HG02981 (cell line): ENCODE data around the gene PGAM2.
A peak's percentile ranks its signal among the peaks of the same experiment; 100 is the strongest.

ENCODE experiments used
- ATAC-seq: cut with Tn5 transposase; IDR thresholded peaks from one replicate; pipeline ENCODE4 v1.9.1; 2021; ENCODE audit warnings: mild to moderate bottlenecking, moderate library complexity; ENCODE audit not compliant: unreplicated experiment

PGAM2 gene

DNA sequence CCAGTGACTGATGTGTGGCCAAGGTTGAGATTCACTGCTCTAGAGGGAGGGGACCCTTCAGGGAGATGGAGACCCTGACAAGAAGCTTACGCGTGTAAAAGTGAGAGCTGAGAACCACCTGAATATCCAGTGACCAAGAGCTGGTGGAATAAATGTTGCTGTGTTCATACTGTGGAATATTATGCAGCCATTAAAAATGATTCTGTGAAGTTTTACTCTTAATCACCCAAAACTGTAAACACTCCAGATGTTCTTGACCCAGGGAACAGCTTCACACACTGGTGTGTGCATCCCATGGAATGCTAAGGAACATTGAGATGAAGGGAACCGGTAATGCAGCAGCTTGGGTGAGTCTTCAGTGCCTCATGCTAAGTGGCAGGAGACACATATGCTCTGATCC lies 21.3 kb upstream of the PGAM2 start:
- no peak for ATAC-seq

DNA sequence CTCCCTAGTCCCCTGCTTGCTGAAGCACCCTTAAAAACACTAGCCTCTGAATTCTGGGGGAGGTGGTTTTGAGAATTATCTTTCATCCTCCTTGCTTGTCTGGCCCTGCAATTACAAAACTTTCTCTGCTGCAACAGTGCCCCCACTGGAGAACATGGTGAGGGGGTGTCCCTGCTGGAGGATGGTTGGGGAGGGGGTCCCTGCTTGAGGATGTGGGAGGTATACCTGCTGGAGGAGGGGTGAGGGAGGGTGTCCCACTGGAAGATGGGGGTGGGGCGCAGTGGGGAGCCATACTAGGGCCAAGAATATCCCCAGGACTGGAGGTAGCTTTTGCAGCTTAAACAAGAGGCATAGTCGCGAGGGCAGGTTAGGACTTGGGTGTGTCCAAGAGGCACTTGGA lies 20.2 kb upstream of the PGAM2 start:
- ATAC-seq = no peak

DNA sequence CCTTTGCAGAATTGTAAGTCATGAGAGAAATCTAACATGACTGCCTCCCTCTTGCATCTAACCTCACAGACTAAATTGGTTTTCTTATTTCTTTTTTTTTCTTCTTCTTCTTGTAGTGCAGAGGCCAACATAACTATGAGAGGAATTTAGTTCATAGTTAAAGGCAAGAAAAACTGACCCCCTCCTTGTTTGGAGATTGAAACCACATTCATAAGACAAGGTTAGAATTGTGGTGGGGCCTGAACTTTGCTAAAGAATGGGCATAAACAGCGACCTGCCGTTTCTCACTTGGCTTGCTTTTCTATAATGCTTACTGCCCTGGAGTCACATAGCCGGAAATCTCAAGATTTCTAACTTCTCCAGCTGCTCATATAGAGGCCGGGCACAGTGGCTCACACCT lies 19.3 kb upstream of the PGAM2 start:
- no peak for ATAC-seq

DNA sequence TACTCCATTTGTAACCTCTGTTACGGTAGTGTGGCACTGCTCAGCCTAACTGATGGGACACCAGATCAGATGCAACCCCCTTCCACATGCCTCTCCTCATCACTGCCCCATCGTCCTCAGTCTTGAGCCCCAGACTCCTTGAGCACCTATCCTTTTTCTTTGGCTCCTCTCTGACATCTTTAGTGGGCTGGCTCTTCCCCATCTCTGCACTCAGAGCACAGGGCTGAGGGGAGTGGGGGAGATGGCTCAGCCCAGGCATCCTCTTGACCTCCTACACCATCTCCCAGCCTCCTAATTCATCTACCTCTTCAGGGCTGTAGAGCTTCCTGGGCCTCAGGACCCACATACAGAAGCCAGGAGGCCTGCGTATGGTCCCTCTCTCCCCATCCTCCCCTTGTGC lies 18.4 kb upstream of the PGAM2 start:
- no peak for ATAC-seq

DNA sequence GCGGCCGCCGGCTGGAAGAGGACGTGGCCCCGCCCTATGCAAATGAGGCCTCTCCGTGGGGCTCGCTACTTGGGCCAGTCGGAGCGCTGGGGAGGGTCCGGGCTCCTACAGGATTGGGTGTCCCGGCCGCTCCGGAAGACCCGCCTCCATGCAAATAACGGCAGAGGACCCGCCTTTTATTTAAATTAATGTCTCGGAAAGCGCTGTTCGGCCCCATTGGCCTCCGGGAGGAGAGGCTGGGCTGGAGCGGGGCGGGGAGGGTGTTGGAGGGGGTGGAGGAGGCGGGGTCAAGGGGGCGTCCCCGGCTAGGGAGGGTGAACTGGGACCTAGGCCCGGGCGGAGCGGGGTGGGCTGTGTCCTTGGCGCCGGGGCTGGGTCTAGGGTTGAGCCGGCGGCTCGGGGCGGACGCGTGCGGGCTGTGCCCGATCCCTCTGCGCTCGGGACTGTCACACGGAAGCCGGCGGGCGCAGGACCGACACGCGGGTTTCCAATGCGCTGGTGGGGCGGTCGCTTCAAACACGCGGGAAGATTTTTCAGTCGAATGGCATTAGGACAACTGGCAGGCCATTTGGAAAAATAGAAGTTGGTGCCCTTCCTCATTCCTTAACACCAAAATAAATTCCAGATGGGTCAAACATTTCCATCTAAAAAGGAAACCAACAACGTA lies 17.3 kb upstream of the PGAM2 start:
- peak; percentile 93 for ATAC-seq

DNA sequence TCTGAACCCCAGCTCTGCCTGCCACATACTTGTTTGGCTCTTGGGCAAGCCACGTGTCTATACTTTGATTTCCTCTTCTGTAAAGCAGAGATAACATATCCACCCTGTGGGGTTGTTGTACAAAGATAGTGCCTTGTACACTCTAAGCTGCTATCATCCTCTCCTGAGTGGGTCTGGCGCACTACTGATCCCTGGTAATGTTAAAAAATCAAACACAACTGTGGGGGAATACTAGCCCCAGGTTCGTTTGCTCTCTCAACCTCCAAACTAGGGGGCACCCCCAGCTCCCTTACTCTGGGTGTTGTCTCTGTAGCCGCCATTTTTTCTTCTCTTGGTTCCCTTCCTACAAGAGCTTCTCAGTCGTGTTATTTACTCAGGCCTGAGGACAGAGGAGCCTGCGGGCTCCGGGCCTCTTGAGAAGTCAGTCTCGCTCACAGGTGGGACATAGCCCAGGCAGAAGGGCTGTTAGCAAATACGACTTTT lies 15.9 kb upstream of the PGAM2 start:
- no peak for ATAC-seq

DNA sequence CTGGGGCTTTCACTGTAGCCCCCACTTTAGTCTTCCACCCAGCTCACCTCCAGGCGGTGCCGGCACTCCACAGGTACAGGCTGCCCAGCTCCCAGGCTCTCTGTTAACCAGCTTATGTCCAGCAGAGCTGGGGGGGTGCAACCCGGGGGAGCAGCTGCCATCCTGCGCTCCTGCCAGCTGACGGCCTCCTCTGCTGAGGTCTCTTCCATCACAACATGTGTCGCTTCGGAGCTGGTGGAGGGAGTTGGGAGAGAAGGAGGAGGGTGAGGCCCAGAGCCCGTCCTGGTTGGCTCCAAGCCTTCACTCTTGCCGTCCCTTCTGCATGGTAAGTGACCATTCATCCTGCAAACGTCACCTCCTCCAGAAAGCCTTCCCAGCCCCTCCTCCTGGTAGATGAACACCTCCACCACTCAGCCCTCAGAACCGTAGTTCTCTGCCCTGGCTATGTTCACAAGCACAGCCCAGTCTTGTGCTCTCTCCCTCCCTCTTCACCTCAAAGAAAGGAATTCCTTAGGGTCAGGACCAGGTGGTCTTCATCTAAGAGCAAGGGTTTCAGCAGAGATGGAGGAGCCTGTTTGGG lies 15.4 kb upstream of the PGAM2 start:
- ATAC-seq = no peak

DNA sequence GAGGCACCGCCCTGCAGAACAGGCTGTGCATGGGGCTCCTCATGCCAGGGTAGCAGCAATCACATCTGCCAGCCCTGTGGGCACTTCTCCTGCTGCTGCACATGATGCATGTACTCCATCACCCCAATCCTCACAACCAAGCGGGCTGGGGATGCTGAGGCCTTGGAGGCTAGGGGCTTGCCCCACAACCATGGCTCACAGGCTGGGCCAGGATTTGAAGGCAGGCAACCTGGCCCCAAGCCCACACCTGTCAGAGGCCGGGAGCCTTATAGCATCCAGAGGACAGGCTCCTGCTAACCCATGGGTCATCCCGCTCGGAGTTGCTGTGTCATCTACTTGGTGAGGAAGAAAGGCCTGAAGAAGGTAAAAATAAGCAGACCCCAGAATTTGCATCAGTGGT lies 14.8 kb upstream of the PGAM2 start:
- ATAC-seq = no peak

DNA sequence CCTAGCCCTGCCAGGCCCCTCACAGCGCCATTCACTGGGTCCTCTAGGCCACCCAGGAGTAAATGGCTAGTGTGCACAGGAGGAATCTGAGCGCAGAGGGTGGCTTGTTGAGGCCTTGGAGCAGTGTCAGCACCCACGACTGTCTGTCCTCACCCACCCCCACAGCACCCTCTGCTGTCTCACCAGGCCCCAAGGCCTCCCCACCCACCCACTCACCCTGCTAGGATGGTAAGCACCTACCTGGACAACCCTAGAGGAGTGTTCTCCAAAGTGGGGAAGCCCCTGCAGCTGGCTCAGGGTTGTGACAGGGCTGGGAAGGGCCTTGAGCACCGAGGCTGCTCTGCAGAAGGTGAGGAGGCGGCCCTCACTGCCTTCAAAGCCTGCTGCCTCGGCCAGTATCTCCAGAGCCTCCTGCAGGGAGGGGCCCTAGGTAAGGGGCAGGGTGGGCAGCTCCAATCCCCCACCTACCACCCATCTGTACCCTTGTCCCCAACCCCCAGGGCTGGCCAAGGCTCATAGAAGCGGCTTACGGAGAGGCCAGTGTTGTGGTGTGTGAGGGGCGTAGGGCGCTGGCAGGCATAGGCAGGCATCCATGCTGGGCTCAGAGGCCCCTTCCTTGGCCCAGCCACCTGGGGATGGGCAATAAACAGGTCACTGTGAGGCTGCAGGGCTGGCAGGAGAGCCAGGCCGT lies 14.1 kb upstream of the PGAM2 start:
- ATAC-seq = no peak

DNA sequence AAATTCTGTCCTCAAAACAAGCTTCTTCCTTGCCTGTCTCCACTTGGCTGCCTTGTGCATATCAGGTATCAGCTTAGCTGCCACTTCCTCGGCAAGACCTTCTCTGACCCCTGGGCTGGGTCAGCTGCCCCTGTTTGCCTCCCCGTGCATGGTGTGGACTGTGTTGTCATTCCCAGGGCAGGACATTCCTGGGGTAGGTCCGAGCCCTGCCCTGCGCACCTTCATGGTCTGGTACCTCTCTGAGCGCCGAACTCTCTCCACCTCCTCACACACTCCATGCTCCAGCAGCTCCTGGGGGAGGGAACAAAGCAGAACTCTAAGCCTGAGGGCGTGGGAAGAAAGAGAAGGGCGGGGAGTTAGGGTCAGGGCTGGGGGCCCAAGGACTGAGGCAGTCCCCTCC lies 13.2 kb upstream of the PGAM2 start:
- no peak for ATAC-seq

DNA sequence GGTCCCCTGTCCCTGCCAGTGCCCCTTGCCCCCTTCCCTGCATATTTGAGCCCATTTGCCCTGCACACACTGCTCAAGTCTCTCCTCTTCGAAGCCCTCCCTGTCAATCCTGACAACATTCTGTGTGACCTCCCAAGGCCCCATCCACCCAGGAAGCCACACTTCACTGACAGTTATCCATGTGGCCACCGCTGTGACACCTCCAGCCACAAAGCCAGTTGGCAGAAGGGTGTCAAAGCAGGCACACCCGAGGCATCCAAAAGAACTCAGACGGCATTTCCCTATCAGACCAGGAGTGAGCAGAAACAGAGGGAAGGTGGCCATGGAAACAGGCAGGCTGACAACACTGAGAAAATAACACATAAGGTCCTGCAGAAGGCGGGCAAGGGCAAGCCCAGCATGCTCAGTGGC lies 12.3 kb upstream of the PGAM2 start:
- ATAC-seq = no peak

DNA sequence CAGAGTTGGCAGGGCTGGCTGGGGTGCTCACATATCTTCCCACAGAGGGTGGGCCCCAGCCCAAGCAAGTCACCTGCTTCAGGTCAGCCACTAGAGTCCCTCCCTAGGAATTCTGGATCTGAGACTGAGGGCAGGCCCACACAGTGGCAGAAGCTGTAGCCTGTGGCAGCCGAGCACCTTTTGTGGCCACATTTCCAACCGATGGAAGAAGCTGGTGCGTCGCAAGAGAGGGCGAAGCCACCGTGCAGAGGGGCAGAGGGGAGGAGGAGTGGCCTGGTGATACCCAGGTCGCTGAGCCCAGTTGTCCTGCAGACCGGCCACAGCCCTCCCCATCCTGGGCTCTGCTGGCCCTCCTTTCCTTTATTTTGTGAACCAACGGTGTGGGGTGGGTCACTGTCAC lies 11.7 kb upstream of the PGAM2 start:
- ATAC-seq = no peak

DNA sequence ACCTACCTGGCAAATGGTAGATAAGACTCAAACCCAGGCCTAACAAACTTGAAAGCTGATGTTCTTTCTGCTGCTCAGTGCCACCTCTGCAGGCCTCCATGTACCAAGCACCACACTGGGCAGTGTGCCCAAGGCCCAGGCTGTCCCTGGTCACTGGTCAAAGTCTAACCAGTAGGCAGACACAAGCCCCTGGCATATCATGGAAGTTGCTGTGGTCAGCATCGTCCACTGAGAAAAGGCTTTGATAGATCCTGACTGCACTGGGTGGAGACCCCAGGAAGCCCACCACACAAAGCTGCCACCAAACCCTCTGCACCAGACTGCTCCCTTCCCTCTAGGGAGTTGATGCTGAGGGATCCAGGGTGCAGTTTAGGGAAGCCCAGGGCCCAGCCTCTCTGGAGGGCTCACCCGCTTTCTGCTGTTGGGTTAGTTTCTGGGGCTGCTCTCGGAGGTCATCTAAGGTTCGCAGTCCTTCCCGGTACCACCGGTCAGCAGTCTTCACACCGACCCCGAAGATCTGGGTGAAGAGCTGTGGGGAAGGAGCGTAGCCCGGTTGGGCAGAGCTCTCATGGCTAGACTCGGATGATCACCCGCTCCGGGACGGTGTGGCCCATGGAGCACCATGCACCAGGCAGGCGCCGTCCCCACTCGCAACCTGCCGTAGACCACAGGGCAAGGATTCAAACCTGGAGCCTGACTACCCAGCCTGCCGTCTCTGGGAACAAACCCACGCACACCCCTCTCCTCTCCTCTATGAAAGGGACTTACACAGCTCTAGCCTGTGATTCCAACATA lies 10.9 kb upstream of the PGAM2 start:
- no peak for ATAC-seq

DNA sequence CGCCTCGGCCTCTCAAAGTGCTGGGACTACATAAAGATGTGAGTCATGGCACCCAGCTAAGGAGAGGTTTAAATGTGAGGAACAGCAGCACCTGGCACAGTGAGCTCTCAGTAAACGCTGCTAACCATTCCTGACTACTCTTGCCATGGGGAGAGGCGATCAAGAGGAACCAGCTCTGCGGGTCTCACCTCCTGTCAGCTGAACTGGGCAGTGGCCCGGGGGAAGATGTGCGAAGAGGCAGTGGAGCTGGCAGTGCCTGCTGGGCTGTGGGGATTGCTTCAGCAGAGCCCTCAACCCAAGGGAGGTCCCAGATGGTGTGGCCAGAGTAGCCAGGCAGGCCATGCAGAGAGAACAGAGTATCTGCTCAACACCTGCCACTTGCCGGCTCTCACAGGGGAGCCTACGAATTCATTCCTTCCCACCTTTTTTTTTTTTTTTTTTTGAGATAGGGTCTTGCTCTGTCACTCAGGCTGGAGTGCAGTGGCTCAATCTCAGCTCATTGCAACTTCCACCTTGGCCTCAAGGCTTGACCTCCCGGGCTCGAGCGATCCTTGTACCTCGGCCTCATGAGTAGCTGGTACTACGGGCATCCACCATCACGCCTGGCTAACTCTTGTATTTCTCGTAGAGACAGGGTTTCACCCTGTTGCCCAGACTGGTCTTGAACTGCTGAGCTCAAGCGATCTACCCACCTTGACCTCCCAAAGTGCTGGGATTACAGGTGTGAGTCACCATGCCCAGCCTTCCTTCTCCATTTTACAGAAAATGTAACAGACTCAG lies 10.1 kb upstream of the PGAM2 start:
- ATAC-seq = no peak

DNA sequence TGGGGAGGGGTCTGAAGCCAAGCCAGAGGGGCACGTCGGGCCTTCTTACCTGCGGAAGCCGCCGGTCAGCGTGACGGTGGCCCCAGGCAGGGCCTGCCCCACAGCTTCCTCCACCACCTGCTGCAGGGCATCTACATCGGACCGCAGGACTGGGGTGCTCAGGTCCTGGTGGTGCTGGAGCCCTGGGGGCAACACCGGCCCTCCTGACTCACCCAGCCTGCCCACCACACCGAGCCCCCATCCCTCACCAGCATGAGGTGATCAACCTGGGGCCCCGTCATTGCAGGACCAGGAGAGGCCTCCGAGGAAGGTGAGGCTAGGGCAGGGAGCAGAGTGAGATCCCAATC lies 9.0 kb upstream of the PGAM2 start:
- ATAC-seq = no peak

DNA sequence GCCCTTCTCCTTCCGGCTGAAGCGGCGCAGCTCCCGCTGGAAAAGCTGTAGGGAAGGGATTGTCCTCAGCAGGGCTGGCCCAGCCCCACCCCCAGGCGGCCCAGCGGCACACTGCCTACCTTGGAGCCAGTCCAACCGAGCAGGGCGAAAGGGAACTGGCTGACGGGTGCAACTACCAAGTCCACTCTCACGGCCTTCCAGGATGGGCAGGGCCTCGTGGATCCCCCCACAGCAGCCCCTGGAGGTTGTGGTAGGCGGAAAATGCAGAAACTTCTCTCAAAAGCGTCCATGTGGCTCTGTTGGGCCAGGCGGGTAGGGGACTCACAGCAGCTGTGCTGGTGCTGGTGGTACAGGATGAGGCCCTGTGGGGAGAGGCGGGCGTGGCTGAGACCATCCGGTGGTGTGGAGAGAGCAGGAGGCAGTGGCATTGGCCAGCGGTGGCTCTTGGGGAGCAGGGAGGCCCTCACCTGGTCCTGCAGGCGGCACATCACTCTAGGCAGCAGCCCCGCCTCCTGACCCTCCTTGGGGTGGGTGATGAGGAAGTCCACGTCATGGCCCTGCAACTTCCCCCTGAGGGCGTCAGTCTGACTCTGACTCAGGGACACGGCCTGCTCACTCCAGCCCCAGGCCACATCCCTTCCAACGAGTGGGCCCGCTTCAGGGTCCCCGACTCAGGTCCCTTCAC lies 8.4 kb upstream of the PGAM2 start:
- ATAC-seq = no peak

DNA sequence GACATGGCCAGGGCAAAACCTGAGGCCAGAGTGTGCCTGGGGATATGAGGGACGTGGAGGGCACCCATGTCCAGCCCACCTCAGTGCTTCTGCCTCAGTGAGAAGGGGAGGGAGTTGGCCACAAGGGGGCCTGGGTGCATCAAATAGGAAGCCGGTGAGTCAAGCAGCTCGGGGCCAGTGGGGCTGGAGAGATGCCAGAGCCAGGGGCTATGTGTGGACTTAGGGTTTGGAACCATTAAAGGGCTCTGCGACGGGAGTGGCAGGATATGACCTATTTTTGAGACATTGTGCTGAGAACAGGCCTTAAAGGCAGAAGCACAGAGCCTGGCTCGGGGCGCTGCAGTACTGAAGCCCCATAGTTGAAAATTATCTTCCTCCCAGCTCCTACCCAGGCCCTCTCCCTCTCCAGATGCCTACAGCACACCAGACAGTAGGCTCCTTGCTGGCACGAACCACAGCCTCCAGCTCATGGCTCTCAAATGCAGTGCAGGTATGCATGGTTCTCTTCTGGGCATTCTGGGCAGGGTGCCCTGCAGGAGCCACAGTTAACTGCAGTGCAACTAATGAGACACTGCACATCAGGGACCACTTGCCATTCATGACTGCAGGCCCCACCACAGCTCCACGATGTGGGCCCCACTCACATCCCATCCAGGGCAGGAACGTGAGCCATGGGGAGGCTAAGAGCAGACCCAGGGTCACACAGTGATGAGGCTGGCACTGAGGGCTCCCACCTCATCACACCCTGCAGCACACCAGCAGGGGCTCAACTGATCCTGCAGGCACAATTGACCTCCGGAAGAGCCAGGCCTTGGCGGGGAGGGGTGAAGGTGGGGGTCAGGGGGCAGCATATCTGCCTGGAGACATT lies 7.2 kb upstream of the PGAM2 start:
- no peak for ATAC-seq

DNA sequence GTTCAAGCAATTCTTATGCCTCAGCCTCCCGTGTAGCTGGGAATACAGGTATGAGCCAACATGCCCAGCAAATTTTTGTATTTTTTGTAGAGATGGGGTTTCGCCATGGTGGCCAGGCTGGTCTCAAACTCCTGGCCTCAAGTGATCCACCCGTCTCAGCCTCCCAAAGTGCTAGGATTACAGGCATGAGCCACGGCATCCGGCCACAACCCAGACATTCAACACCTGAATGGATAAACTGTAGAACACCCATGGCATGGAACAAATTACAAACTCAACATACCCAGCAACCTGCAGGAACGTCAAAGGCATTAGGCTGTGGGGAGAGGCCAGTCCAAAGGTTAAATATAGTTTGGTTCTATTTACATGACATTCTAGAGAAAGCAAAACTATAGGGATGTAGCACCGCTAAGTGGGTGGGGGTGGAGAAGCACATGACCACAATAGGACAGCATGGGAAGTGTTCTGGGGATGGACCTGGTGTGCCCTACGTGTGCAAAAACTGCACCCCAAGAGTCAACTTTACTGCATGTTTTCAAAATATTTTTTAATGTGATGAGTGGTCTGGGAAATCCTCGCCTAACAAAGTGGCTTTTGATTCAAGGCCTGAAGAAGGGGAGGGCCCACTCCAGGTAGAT lies 6.5 kb upstream of the PGAM2 start:
- ATAC-seq = no peak

DNA sequence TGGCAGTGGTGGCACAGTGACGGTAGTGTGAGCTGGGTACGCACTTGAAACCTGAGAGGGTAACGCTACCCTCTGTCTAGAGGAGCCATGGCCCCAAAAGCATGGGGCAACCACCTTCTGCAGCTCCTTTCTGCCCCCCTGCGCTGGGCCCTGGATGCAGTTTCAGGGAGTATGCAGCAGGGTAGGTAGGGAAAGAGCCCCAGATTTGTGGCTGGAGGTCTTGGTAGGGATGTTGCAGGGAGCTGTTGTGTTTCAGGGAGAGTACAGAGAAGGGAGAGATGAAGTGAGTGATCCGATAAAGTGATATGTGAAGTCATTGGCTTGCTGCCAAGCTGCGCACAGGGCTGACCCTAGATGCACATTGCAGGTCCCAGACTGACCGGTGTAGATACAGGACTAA lies 2.7 kb upstream of the PGAM2 start:
- ATAC-seq = no peak
